Endodermal cell (in vitro differentiated cells): Measurements from ENCODE around the gene GALNT12. TPM values are rescaled to one million over a fixed set of nuclear protein-coding genes. Genes with fewer than 3 reads are reported as not detected.

Experiments used
- DNase-seq: peaks from one replicate; pipeline ENCODE4 v3.0.0-alpha.2; 2017
- H3K27ac ChIP-seq: 2 replicates; pipeline ENCODE4 v1.5.1; 2013; ENCODE audit warnings: mild to moderate bottlenecking, low read depth, low read length, moderate library complexity
- H3K27me3 ChIP-seq: 2 replicates; pipeline ENCODE4 v1.6.1; 2013; ENCODE audit warnings: mild to moderate bottlenecking, low read length, moderate library complexity; ENCODE audit not compliant: insufficient read depth, control insufficient read depth, poor library complexity, severe bottlenecking
- H3K36me3 ChIP-seq: 2 replicates; pipeline ENCODE4 v1.7.0; 2013; ENCODE audit warnings: mild to moderate bottlenecking, low read length, moderate library complexity; ENCODE audit not compliant: control insufficient read depth, insufficient read depth
- H3K4me1 ChIP-seq: one replicate; pipeline ENCODE4 v1.7.0; 2013; ENCODE audit warnings: low read length; ENCODE audit not compliant: control insufficient read depth, insufficient read depth
- H3K4me3 ChIP-seq: 2 replicates; pipeline ENCODE4 v1.5.1; 2013; ENCODE audit warnings: mild to moderate bottlenecking, low read length, moderate library complexity
- H3K9ac ChIP-seq: 2 replicates; pipeline ENCODE4 v1.6.1; 2013; ENCODE audit warnings: mild to moderate bottlenecking, low read length, moderate library complexity; ENCODE audit not compliant: poor library complexity, severe bottlenecking; ENCODE audit errors: extremely low read depth
- H3K9me3 ChIP-seq: 2 replicates; pipeline ENCODE4 v1.6.1; 2013; ENCODE audit warnings: mild to moderate bottlenecking, low read length, moderate library complexity; ENCODE audit not compliant: control insufficient read depth
- H3K27ac Mint-ChIP-seq: 2 replicates; pipeline ENCODE4 v1.8.0; 2020; ENCODE audit warnings: mixed read lengths
- H3K27me3 Mint-ChIP-seq: 2 replicates; pipeline ENCODE4 v1.8.0; 2021; ENCODE audit warnings: mild to moderate bottlenecking, mixed read lengths; ENCODE audit not compliant: insufficient read depth
- H3K36me3 Mint-ChIP-seq: 2 replicates; pipeline ENCODE4 v1.8.0; 2020; ENCODE audit warnings: low read depth, mixed read lengths
- H3K4me1 Mint-ChIP-seq: 2 replicates; pipeline ENCODE4 v1.8.0; 2020; ENCODE audit warnings: mixed read lengths
- H3K4me3 Mint-ChIP-seq: 2 replicates; pipeline ENCODE4 v1.8.0; 2020; ENCODE audit warnings: mild to moderate bottlenecking, moderate library complexity, mixed read lengths
- H3K9me3 Mint-ChIP-seq: 2 replicates; pipeline ENCODE4 v1.8.0; 2020; ENCODE audit warnings: mild to moderate bottlenecking, mixed read lengths
- CTCF ChIP-seq: fragments of 200-600 bp; sonication (generic); conservative IDR thresholded peaks from 2 replicates; pipeline ENCODE4 v1.5.0; 2021; ENCODE audit warnings: antibody characterized with exemption, mild to moderate bottlenecking
- WGBS, 2 experiments: methylation state at CpG; one replicate each; pipeline versions ENCODE4 v1.1.5 to v1.1.7; 2013; ENCODE audit warnings: missing lambda C conversion rate in 2 of 2, mixed read lengths in 1 of 2; ENCODE audit not compliant: insufficient coverage in 1 of 2, insufficient read length in 1 of 2; 5-methylcytosine and 5-hydroxymethylcytosine counted together
- total RNA-seq, 2 donors: library from RNA; stranded (reverse); fragmentation: NEBNext Ultra II Directional in 1 of 2; extraction: Animal tissue kit (Norgen Biotek cat#: 25700) in 1 of 2; gene quantifications; 2 replicates in 1 of 2; 3 replicates in 1 of 2; pipeline ENCODE4 v1.2.1, GENCODE V29; 2021

GALNT12 gene
- total RNA-seq, 2 donors from 2014 or later, result 24.0 to 56.3 TPM

GRCh38 chr9:98852961-98853360 lies 45.5 kb downstream of the GALNT12 start:
- Mint-ChIP-seq H3K9me3 (peaks cover 10% of the 10 kb centered on the region), H3K27me3 (no peaks in the 10 kb centered on the region), H3K27ac (peak overlapping the region; percentile 32), H3K36me3 (no peaks in the 10 kb centered on the region), H3K4me3 (no peak overlapping the region), H3K4me1 (peaks cover 44% of the 10 kb centered on the region)
- DNase-seq, result no peak
- H3K36me3 ChIP-seq, result no peaks in the 10 kb centered on the region
- no peak overlapping the region for H3K27ac ChIP-seq
- H3K27me3 ChIP-seq, result no peaks in the 10 kb centered on the region
- no peak for TF ChIP-seq CTCF
- H3K9ac ChIP-seq, result no peak overlapping the region
- H3K4me3 ChIP-seq, result no peak overlapping the region
- WGBS, 2 experiments, result 98% methylated on average over 2 of the region's 2 CpGs; no CpG with 5 or more reads in 1 of the 2 experiments
- peaks cover 31% of the 10 kb centered on the region for H3K4me1 ChIP-seq
- H3K9me3 ChIP-seq, result peaks cover 14% of the 10 kb centered on the region

- peaks cover 14% of the 10 kb centered on the region for H3K9me3 ChIP-seq
- peaks cover 21% of the 10 kb centered on the region for H3K4me1 ChIP-seq
- no peaks in the 10 kb centered on the region for H3K27me3 ChIP-seq
- Mint-ChIP-seq H3K4me3 (no peak overlapping the region), H3K27ac (no peak overlapping the region), H3K27me3 (no peaks in the 10 kb centered on the region), H3K36me3 (no peaks in the 10 kb centered on the region), H3K9me3 (peaks cover 10% of the 10 kb centered on the region), H3K4me1 (peaks cover 35% of the 10 kb centered on the region)
- DNase-seq, result no peak
- no peak overlapping the region for H3K4me3 ChIP-seq
- TF ChIP-seq CTCF, result no peak
- no peak overlapping the region for H3K27ac ChIP-seq
- no peaks in the 10 kb centered on the region for H3K36me3 ChIP-seq
- WGBS, 2 experiments, result 93 to 100% methylated on average over 1 to 2 of the region's 2 CpGs
- H3K9ac ChIP-seq, result no peak overlapping the region
These were observed 46.8 kb downstream of the GALNT12 start for GRCh38 chr9:98854266-98854665.

- TF ChIP-seq CTCF, result no peak
- H3K36me3 ChIP-seq, result no peaks in the 10 kb centered on the region
- H3K4me1 ChIP-seq, result peaks cover 12% of the 10 kb centered on the region
- no peak for DNase-seq
- peaks cover 15% of the 10 kb centered on the region for H3K9me3 Mint-ChIP-seq
- WGBS, 2 experiments, result 92% methylated on average over 1 of the region's 1 CpG; no CpG with 5 or more reads in 1 of the 2 experiments
- H3K4me1 Mint-ChIP-seq, result peaks cover 22% of the 10 kb centered on the region
- H3K27me3 Mint-ChIP-seq, result no peaks in the 10 kb centered on the region
- H3K9me3 ChIP-seq, result peaks cover 20% of the 10 kb centered on the region
- H3K27ac ChIP-seq, result no peak overlapping the region
- no peak overlapping the region for H3K4me3 Mint-ChIP-seq
- no peaks in the 10 kb centered on the region for H3K36me3 Mint-ChIP-seq
- no peak overlapping the region for H3K27ac Mint-ChIP-seq
- no peaks in the 10 kb centered on the region for H3K27me3 ChIP-seq
- H3K4me3 ChIP-seq, result peak overlapping the region; percentile 19
- no peak overlapping the region for H3K9ac ChIP-seq
These were observed 48.1 kb downstream of the GALNT12 start for GRCh38 chr9:98855592-98855991.
